ENCODE data around the gene FBXO5.

The FBXO5 gene

DNA sequence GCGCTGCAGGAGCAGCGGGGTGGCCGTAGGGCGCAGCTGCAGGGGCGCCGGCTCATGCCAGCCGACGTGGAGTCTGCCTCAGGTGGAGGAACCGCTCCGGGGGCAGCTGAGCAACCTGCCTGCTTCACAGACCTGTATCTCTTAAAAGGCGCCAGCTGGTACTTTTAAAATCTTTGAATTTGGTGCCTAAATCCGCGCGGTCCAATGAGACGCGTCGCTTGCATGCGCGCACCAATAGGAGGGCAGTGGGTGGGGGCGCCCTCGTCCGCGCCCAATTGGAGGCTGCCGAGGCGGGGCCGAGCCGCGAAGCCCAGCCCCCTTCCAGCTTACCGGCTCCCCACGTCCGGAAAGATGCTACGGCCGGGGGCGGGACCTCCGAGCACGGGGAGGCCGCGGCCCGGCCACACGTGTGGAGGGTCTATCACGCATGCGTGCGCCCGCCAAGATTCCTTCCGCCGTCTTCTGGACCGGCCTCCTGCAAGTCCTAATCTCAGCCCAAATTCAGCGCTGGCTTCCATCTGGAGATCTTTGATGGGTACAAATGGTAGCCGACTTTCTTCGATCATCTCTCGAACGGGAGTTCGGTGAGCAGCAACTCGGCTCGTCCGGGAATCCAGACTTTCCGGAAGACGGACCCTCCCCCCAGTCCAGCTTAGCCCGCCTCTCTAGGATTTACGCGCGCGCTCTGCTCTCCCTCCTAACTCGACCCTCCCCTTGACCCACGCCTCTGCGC, at the start of gene FBXO5:
TSS of gene FBXO5 (minus strand) at position 138 of the 733 bp plus-strand sequence. CDS start at position 56, 82 bp downstream.
- peak within 1 kb of the TSS; percentile 100 for H3K9ac ChIP-seq (ENCODE audit: low read length)
- peak within 1 kb of the TSS; percentile 99 for H3K4me3 ChIP-seq (ENCODE audit: low read length)
- H3K4me2 ChIP-seq (ENCODE audit: low read length), result peak within 1 kb of the TSS; percentile 87
- peaks cover 83% of the 10 kb centered on the region for H3K79me2 ChIP-seq (ENCODE audit: low read length)
- no peaks in the 10 kb centered on the region for H3K9me3 ChIP-seq (ENCODE audit: insufficient read depth, low read length)
- peaks cover 52% of the 10 kb centered on the region for H4K20me1 ChIP-seq (ENCODE audit: insufficient read depth, low read length)
- H3K4me1 ChIP-seq (ENCODE audit: low read length), result peaks cover 18% of the 10 kb centered on the region
- H3K36me3 ChIP-seq (replicated peaks; ENCODE audit: low read depth, low read length), result peaks cover 28% of the 10 kb centered on the region
- TF ChIP-seq, protein P1, sequence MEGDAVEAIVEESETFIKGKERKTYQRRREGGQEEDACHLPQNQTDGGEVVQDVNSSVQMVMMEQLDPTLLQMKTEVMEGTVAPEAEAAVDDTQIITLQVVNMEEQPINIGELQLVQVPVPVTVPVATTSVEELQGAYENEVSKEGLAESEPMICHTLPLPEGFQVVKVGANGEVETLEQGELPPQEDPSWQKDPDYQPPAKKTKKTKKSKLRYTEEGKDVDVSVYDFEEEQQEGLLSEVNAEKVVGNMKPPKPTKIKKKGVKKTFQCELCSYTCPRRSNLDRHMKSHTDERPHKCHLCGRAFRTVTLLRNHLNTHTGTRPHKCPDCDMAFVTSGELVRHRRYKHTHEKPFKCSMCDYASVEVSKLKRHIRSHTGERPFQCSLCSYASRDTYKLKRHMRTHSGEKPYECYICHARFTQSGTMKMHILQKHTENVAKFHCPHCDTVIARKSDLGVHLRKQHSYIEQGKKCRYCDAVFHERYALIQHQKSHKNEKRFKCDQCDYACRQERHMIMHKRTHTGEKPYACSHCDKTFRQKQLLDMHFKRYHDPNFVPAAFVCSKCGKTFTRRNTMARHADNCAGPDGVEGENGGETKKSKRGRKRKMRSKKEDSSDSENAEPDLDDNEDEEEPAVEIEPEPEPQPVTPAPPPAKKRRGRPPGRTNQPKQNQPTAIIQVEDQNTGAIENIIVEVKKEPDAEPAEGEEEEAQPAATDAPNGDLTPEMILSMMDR (IDR thresholded peaks at IDR 0.05; ENCODE audit: low read depth, low read length), result no peak
- no peak for TF ChIP-seq EZH2phosphoT487 (IDR thresholded peaks at IDR 0.05; ENCODE audit: low read depth)
- peak within 1 kb of the TSS; percentile 93 for H3K27ac ChIP-seq (ENCODE audit: low read length)
- no peaks in the 10 kb centered on the region for H3K27me3 ChIP-seq (ENCODE audit: low read depth, low read length)
- no peak within 1 kb of the TSS; the same call in 1 of the 2 replicates for H2AFZ ChIP-seq (ENCODE audit: low read depth, low read length)

- Histone ChIP-seq H3K4me2 (ENCODE audit: low read length) (no peak overlapping the region), H3K4me3 (ENCODE audit: low read length) (no peak overlapping the region), H3K9me3 (ENCODE audit: insufficient read depth, low read length) (no peaks in the 10 kb centered on the region), H3K27ac (ENCODE audit: low read length) (no peak overlapping the region), H3K36me3 (replicated peaks; ENCODE audit: low read depth, low read length) (no peaks in the 10 kb centered on the region), H3K9ac (ENCODE audit: low read length) (no peak overlapping the region), H4K20me1 (ENCODE audit: insufficient read depth, low read length) (no peaks in the 10 kb centered on the region), H3K4me1 (ENCODE audit: low read length) (no peaks in the 10 kb centered on the region), H3K27me3 (ENCODE audit: low read depth, low read length) (no peaks in the 10 kb centered on the region; the same call in 1 of the 2 replicates), H3K79me2 (ENCODE audit: low read length) (no peaks in the 10 kb centered on the region), H2AFZ (ENCODE audit: low read depth, low read length) (no peak overlapping the region)
- TF ChIP-seq EZH2phosphoT487 (IDR thresholded peaks at IDR 0.05; ENCODE audit: low read depth), result no peak
- TF ChIP-seq, protein P1 (IDR thresholded peaks at IDR 0.05; ENCODE audit: low read depth, low read length), result peak; percentile 54
Observed at GRCh38 chr6:153032255-153032882, 49.5 kb upstream of the FBXO5 start.

GRCh38 chr6:153031335-153031955, 48.6 kb upstream of the FBXO5 start:
- H3K36me3 ChIP-seq (replicated peaks; ENCODE audit: low read depth, low read length), result no peaks in the 10 kb centered on the region
- H3K27me3 ChIP-seq (ENCODE audit: low read depth, low read length), result no peaks in the 10 kb centered on the region; the same call in 1 of the 2 replicates
- H3K9ac ChIP-seq (ENCODE audit: low read length), result no peak overlapping the region
- no peak overlapping the region for H2AFZ ChIP-seq (ENCODE audit: low read depth, low read length)
- H3K27ac ChIP-seq (ENCODE audit: low read length), result no peak overlapping the region
- no peak overlapping the region for H3K4me3 ChIP-seq (ENCODE audit: low read length)
- H3K4me2 ChIP-seq (ENCODE audit: low read length), result no peak overlapping the region
- H3K9me3 ChIP-seq (ENCODE audit: insufficient read depth, low read length), result no peaks in the 10 kb centered on the region
- no peaks in the 10 kb centered on the region for H3K4me1 ChIP-seq (ENCODE audit: low read length)
- TF ChIP-seq, protein P1 (IDR thresholded peaks at IDR 0.05; ENCODE audit: low read depth, low read length), result no peak
- TF ChIP-seq EZH2phosphoT487 (IDR thresholded peaks at IDR 0.05; ENCODE audit: low read depth), result no peak
- H4K20me1 ChIP-seq (ENCODE audit: insufficient read depth, low read length), result no peaks in the 10 kb centered on the region
- H3K79me2 ChIP-seq (ENCODE audit: low read length), result no peaks in the 10 kb centered on the region

- Histone ChIP-seq H3K36me3 (replicated peaks; ENCODE audit: low read depth, low read length) (no peaks in the 10 kb centered on the region), H3K4me2 (ENCODE audit: low read length) (no peak overlapping the region), H3K27ac (ENCODE audit: low read length) (no peak overlapping the region), H4K20me1 (ENCODE audit: insufficient read depth, low read length) (no peaks in the 10 kb centered on the region), H3K27me3 (ENCODE audit: low read depth, low read length) (no peaks in the 10 kb centered on the region; the same call in 1 of the 2 replicates), H3K9ac (ENCODE audit: low read length) (no peak overlapping the region), H3K4me3 (ENCODE audit: low read length) (no peak overlapping the region), H3K79me2 (ENCODE audit: low read length) (no peaks in the 10 kb centered on the region), H3K9me3 (ENCODE audit: insufficient read depth, low read length) (no peaks in the 10 kb centered on the region), H3K4me1 (ENCODE audit: low read length) (no peaks in the 10 kb centered on the region), H2AFZ (ENCODE audit: low read depth, low read length) (no peak overlapping the region)
- TF ChIP-seq EZH2phosphoT487 (IDR thresholded peaks at IDR 0.05; ENCODE audit: low read depth), result no peak
- TF ChIP-seq, protein P1 (IDR thresholded peaks at IDR 0.05; ENCODE audit: low read depth, low read length), result no peak
Observed at GRCh38 chr6:153028963-153029362, 46.1 kb upstream of the FBXO5 start.

Measured in OCI-LY3 (cell line).